Stimulated activated CD4-positive, alpha-beta T cell treated with anti-CD3 and anti-CD28 coated beads, Interleukin-2, amount 100 ng/mL, for 24 hours (primary cell): Measurements from ENCODE around the gene RPA1.
"Not testable (repeated sequence)": the region's sequence is repeated elsewhere in the genome, so short reads cannot be mapped to it uniquely, and the experiment has no call there.

Experiments used
- DNase-seq, 2 donors: peaks; one replicate each; pipeline ENCODE4 v3.0.0-alpha.2; 2020

The RPA1 gene

DNA sequence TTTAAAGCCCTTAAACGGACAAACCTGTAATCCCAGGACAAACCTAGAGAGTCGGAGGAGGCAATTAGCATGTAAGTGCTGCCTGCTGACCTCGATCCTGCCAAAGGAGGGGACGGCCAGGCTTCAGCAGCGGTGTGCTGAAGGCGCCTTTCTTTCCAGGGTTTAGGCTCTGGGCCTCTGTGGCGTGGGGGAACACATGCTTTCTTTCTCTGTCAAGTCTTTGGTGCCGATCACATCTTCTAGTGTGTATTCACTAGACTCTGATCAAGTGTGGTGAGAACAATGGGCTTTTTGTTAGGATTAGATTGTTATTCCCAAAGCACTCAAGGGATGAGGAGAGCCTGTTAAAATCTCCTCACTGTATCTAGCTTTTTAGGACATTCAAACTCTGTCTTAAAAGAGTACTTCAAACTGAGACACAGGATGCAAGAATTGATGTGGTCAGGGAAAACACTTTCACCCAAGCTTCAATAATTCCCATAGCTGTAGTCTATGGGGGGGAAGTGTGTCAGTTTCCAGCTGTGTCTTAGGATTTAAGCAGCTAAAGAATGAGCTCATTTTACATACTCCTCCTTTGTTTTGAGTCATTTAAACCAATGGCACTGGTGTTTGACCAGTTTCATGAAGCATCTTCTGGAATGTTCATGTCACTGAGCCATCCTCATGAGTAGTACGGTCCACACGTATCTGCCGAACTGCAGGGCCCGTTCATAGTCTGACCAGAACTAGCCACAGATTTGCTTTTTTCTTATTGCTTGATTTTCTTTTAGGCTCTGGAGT lies 51.2 kb downstream of the RPA1 start:
- DNase-seq, result no peak

DNA sequence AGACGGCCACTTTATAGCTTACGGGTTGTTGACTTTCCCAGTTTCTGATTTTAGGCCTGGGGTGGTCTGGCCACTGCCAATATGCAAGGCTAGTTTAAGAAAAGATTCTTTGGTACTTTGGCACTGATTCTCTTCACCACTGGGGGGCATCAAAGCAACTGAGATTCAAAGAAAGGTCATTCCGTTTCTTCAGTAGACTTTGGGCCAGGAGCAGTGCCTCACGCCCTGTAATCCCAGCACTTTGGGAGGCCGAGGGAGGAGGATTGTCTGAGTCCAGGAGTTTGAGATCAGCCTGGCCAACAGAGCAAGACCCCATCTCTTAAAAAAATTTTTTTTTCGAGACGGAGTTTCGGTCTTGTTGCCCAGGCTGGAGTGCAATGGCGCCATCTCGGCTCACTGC lies 53.0 kb downstream of the RPA1 start:
- DNase-seq, result peak in 1 of 2 donors; percentile 34

DNA sequence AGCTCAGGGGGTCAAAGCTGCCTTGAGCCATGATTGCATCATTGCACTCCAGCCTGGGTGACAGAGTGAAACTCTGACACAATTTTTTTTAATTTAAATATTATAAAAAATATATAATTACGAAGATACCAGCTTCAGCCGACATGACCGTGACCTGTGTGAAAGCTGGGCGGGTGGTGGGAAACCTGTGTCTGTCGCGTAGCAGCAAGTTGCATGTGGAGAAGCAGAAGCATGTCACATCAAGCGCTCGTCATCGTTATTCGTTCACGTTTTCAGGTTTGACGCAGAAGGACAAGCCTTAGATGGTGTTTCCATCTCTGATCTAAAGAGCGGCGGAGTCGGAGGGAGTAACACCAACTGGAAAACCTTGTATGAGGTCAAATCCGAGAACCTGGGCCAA lies 53.7 kb downstream of the RPA1 start:
- no peak for DNase-seq

DNA sequence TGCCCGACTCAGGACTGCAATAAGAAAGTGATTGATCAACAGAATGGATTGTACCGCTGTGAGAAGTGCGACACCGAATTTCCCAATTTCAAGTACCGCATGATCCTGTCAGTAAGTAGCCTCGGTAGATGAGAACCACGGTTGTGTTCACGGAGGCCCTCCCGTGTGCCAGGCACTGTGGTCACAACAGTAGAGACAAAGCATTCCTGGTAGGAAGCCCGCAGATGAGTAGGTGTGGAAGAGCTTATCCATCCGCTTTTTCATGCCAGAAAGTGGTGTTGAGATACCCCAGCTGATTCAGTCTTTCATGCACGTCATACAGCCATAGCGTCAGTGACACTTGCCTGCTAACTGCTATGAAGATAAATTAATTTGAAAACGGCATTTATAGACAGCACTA lies 58.9 kb downstream of the RPA1 start:
- no peak for DNase-seq

DNA sequence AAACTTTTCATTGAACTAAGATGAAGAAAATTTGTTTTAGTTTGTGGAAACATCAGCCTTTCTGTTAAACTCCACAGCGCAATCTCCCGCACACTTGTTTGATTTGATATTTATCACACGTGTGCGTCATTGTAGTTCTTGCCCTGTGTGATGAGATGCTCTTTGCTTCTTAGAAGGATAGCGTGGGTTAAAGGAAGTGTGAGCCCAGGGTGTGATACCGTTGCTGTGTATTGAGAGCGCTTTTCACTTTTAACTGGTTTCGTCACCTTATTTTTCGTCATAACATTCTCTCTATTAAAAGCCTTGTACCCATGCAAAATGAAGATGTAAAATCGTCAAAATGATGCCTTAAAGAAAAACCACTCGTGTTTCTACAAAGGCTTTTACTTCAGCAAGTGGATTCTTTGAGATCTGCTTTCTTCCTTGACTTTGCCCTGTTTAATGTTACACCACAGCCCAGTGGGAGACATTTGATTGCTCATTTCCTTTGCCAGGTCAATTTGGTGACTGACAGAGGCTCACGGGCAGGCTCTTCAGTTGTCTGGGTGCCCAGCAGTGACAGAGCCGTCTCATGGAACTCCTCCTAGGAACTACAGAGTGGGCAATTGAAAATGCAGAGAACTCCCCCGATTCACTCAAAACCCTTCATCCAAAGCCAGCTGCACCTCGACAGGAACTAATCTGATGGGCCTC lies 61.1 kb downstream of the RPA1 start:
- DNase-seq, result no peak

DNA sequence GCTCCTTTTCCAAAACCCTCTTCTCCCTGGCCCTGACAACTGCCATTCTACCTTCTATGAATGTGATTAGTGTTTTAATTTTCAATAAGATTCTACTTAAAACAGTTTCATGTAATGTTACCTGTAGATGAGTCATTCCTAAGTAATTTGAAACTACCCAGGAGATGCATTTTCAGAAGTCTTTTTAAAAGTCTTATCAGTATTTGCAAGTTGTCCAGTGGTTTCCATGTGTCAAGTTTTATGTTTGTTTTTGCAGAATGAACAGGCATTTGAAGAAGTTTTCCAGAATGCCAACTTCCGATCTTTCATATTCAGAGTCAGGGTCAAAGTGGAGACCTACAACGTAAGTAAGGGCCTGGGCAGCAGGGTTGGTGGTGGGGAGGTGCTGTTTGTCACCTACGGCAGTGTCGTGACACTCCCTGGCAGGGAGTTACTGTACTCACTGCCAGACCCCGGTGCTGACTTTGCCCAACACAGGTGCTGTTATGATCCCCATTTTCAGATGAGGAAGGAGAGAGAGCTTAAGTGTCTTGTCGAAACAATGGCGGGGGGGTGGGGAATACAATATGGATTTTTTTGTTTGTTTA lies 65.0 kb downstream of the RPA1 start:
- DNase-seq, result no peak

DNA sequence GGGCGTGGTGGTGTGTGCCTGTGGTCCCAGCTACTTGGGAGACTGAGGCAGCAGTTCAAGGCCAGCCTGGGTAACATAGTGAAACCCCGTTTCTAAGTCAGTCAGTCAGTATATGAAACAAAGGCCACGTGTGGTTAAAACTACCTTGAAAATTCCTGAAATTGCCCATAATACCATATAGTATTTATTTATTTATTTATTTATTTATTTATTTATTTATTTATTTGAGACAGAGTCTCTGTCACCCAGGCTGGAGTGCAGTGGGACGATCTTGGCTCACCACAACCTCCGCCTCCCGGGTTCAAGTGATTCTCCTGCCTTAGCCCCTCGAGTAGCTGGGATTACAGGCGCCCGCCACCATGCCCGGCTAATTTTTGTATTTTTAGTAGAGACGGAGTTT lies 65.7 kb downstream of the RPA1 start:
- DNase-seq, result not testable (repeated sequence)

DNA sequence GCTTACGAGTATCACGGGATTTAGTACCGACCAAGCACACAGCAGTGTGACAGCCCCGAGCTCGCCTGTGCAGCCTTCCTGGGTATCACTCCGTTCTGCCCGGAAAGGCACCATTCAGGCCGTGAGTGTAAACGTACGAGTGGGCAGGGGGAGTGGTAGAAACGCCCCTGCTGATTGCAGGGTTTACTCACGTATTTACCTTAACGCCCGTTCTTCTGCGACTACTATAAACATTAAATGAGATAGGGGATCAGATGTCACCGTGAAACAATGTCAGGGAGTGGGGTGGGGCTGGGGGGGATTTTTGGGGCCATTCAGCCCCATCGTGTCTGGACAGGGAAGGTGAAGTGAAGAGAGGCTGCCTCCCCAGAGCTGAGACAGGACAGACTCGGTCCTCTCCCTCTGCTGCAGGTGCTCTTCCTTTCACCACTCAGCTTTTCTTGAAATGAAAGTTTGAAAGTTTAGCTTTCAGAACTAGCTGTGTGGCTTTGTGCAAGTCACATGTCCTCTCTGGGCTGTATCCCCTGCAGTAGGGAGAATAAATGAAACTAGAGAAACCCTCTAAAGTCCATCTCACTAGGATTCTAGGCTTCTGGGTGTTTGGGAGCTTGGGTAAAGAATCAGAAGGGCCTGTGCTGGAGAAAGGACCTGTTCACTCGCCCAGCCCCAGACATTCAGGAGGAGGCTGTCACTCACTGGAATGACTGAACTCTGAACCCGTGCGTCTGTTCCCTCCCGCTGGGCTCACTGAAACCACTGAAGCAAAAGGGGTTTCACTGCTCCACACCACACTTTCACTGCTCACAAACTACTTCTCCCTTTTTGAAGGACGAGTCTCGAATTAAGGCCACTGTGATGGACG lies 66.7 kb downstream of the RPA1 start:
- no peak for DNase-seq

DNA sequence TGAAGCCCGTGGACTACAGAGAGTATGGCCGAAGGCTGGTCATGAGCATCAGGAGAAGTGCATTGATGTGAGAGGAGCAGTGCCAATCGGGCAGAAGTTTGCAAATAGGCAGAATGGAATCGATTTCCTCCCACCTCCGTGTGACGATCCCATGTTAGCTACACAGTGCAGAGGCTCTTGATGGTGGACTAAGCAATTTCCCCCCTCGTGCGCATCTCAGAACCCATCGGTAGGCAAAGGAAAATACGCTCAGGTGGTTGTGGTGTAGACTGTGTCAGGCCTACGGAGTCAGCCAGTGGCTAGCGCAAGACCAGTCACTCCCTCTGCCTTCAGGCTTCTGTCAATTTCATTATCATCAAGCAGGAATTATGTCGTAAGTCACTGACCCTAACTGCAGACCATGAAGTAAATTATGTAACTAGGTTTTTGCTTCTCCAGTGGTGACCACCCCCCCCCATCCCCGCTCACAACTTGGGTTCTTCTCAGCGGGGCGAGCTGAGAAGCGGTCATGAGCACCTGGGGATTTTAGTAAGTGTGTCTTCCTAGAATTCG lies 67.4 kb downstream of the RPA1 start:
- no peak for DNase-seq

DNA sequence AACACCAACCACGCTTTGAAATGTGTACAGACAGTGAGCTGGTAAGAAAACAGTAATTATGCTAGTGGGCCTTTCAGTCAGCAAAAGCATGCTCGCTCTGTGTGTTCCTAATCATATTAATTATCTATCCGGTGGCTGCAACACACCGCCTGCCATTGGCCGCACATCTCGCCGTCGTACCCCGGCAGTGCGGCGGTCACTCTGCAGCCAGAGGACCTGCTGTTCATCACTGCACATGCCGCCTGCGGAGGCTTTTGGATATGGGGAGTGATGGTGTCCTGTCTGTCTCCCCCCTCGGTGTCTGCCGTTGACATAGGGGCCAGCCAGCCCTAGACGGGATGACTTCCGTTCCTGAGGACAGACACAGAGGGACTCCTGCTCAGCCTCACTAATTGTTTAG lies 68.5 kb downstream of the RPA1 start:
- DNase-seq, result no peak

DNA sequence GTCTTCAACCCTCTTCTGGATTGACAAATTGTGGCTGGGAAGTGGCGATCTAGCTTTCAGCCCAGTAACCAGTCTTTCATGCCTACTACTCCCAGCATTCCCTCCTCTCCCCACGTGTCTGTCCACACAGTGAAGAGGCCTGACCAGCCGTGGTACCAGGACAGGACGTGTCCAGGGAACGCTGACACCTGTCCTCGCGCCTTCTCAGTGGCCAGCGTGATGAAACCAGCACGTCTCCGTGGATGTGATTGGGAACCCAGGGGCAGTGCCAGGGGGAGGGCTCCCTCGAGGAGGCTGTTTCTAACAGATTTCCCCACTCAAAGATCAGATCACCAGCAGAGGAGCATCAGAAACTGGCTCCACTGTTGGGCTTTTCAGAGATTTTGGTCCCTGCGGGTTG lies 69.1 kb downstream of the RPA1 start:
- no peak for DNase-seq

DNA sequence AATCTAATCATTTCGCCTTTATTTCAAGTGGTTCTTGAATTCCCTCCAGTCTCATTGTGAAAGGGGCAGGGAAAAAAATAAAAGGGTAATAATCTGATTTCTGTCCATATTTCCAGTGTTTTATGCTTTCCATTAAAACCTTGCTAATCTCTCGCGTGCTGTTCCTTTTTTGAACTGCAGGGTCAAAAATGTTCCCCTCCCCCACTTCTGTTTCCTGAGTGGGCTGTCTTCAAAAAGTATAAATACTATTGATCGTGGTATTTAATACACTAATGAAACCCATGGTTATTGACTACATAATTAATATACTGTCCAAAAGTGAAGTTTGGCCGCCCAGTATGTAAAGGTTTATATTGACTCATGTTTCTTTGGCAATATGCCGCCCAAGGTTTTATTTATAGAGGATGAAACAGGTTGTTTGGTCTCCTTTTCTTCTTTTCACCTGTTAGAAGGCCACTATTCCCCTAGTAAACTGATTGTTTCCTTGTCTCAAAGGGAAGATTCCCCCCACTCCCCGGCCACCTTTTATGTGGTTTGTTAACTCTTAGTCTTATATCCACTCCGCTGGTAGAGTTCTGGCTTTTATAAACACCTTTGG lies 69.7 kb downstream of the RPA1 start:
- no peak for DNase-seq

DNA sequence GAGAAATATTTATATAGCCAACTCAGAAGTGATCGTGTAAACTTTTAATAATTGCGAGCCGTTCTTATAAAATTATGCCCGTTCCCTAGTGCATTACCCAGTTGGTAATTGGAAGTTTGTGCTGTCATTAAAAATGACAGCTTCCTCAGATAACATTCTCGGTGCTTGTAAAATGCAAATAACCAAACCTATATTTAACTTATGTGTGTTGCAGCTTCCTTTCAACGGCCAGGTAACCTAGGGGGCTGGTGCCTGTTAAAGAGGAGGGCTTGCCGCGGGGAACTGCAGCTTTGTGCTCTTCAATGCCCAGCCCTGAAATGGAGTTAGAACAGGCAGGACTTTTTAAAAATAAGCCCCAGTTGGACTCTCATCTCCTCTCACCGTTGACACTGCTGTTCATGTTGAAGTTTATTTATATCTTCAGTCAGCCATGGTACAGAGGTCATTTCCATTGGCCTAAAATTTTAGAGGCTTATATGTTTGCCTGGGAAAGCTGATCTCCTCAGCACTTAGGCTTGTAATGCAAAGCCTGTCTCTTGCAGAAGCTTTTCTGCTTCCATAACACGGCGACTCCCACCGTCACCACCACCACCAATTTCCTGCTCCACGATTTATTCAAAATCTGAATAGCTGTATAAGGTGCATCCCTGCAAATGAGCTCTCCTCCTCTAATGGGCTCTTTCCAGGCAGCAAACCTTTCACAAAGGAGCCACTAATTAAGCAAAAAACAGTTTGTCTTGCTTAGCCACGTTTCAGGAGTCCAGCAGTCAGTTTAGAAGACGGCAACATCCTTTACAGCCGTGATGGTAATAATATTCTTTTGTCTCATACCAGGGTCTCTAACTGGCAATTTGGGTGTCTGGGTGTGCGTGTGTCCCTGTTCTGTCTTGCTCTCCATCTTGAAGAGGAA lies 74.7 kb downstream of the RPA1 start:
- DNase-seq, result no peak

DNA sequence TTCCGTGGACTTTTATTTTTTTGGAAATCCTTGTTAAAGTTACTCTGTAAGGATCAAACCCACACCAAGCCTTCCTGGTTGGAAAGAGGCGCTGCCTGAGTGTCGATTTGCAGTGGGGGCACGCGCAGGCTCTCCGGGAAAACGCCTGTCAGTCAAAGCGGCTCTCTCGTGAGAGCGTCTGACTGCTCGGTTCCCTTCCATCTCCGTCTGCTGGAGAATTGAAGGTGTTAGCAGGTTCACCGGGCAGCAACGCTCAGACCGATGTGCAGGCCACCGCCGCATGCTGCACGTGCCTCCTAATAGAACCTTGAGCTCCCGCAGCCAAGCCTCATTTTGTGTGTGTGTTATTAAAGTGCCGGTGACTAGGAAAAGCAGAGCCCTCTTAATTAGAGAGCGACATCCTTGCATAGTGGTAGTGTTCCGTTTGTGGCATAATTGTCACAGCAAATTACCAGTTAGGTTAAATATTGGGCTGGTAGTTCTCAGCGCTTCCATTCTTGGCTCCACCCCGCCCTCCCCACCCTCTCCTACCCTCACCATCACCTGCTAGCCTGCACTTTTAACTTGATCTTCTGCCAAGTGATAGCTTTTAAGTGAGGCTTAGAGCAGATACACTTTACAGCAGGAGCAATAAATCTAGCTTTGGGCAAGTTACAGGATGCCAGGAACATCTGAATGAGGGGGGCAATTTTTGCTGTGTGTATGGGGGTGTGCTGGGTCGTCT lies 75.5 kb downstream of the RPA1 start:
- DNase-seq, result no peak

DNA sequence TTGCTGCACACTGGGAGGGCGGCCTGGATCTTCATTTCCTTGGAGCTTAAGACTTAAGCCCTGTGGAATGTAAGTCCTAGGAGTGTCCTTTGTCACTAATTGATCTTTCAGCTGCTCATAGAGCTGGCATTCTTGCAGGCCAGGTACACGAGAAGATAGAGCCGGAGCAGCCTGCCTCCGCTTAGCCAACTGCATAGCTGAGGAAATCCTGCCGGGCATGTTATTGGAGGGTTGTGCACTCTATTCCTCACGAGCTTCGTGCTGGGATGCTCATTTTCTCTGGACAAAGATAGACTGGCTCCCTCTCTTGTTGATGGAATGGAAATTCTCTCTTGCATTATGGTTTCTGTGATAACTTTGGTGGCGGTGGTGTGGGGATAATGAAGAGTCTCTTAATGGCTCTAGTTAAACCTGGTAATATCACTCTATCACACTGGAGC lies 76.9 kb downstream of the RPA1 start:
- no peak for DNase-seq

DNA sequence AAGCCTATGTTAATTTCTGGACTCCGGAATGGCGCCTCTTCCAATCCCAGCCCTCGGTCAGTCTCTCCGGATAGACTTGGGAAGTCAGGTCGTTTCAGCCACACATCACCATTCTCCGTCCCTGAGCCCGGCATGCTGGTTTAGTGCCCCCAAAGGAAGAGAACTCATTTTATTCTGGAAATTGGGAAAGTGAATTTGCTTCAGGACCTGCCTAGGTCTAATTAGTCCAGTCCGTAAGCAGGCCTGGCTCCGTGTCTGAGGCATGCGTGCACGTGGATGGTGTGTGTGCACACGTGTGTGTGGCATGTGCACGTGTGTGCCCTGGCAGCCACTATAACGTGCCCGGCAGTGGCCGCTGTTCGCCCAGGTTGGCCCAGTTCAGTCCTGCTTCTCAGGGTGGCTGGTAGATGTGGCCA lies 77.4 kb downstream of the RPA1 start:
- DNase-seq, result no peak

DNA sequence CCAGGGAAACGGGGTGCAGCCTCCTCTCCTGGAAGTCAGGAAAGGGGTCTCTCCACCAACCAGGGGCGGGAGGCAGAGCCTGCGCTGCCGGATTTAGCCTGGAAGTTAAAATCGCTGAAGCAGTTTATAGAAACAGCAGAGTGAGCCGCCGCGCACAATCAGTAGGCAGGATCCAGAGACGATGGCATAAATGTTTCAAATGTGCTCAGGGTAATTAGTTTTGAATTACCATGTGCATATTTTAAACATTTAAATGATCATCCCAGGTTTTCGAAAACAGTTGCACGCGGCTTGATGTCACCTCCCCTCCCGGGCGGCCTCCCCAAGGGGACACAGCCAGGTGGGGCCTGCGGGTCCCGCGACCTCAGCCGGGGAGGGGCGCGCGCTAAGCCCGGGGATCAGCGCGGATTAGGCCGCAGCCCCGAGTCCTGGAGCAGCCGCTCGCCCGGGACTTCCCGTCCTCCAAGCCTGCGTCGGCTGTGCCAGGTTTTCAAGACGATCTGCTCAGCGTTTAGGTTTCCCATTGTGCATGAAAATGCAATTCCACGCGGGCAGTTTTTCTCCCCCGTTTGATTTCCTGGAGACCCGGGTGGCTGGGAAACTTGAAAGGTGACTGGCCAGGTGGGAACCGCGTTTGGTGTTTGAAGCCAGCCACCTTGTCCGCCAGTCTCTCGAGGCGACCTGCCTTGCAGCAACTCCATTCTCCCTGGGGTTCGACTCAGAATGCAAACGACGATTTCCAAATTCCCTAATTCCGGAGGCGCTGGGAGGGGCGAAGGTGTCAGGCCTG lies 78.3 kb downstream of the RPA1 start:
- peak; percentile 22 to 27 for DNase-seq

DNA sequence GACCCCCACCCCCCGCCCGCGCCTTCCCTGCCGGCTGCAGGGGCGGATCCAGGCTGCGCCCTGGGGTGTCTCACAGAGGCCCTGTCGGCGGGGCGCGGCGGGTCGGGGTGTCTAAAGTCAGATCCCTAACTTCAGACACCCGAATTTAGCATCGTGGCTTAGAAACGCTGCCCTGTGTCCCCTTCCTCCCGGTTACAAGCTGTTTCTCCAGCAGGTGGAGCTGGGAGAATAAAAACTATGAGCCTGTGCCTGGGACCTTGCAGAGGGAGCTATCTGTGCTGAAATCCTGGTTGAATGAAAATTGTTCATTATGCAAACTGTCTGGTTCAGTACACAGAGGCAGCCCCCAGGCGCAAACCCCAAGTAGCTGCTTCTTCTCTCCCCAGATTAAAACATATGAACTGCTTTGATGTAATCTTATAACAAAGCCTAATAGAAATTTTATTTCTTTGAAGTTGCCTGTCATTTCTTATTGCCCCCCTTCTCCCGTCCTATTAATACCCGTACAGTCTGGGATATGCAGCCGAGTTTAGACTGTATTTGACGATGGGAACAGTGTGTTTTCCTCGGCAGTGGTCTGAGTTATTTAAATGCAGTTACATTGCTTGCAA lies 79.0 kb downstream of the RPA1 start:
- DNase-seq, result peak; percentile 28 to 41

DNA sequence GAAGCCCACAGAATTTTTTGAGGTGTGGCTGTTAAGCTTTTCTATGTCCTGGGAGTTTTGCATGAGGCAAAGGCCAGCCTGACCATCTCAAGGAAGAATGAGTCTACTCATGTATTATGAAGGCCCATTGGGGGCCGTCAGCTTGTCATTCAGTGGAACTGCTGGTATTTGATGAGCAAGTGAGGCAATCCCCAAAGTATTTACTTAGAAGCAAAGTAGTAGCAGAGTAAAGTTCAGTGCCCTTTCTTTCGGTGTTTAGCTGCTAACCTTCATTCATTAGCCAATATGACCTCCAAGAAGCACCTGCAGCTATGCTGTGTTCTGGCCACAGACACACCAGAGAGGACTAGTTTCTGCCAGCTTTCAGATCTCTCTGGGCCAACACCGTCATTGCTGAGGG lies 80.2 kb downstream of the RPA1 start:
- no peak for DNase-seq
